H1 (cell line): ENCODE data around the gene HS6ST3. TPM values are rescaled to one million over a fixed set of nuclear protein-coding genes. Genes with fewer than 3 reads are reported as not detected.

Experiments
- CBX8 ChIP-seq: fragments of 300-800, 300-1000 bp; sonication (generic); IDR thresholded peaks from 2 replicates; pipeline ENCODE4 v1.7.1; 2016; ENCODE audit warnings: low read depth, low read length, borderline replicate concordance
- EP300 ChIP-seq, 2 experiments: IDR thresholded peaks; 1 replicate in 1 of 2; 2 replicates in 1 of 2; pipeline ENCODE4 v1.6.1; 2011 to 2012; ENCODE audit warnings: low read depth in 2 of 2, low read length in 2 of 2, mild to moderate bottlenecking in 2 of 2, borderline replicate concordance in 1 of 2, inconsistent platforms in 1 of 2, moderate library complexity in 1 of 2
- GTF2F1 ChIP-seq: IDR thresholded peaks from 2 replicates; pipeline ENCODE4 v1.6.1; 2012; ENCODE audit warnings: low read depth, low read length, improper control_type of control experiment, borderline replicate concordance
- polyA plus RNA-seq, 7 experiments: library from polyadenylated mRNA; depleted of rRNA in 3 of 7; stranded (reverse) in 5 of 7; unstranded in 2 of 7; fragments of >200 nt in 5 of 7; fragments of 200-250 nt in 2 of 7; gene quantifications; 1 replicate in 5 of 7; 2 replicates in 1 of 7; 4 replicates in 1 of 7; pipeline versions ENCODE4 v1.2.1 to v1.2.3, GENCODE V29; 2011 to 2013; ENCODE audit warnings: missing spikeins in 2 of 7, mixed read lengths in 2 of 7
- total RNA-seq: library from RNA; stranded (reverse); fragmentation: NEBNext Ultra II Directional; extraction: Animal tissue kit (Norgen Biotek cat#: 25700); gene quantifications from 2 replicates; pipeline ENCODE4 v1.2.1, GENCODE V29; 2021

HS6ST3 gene
- total and polyA plus RNA-seq, 2 of the 8 experiments (the other 6 are each of a cell fraction or from before 2014, with no cell fraction given) = 0.45 to 1.2 TPM

- no peak for TF ChIP-seq GTF2F1
- no peak for TF ChIP-seq EP300 (IDR thresholded peaks at IDR 0.05; ENCODE audit: borderline replicate concordance in 1 of 2, low read depth in 2 of 2, low read length in 2 of 2)
- TF ChIP-seq CBX8 = no peak
Observed at GRCh38 chr13:96783511-96783910, 693.6 kb downstream of the HS6ST3 start (continued).
